ENCODE results near the gene RGS6.

RGS6 gene

GRCh38 chr14:71952381-71953363, 20.4 kb downstream of the RGS6 start:
- Histone ChIP-seq H3K36me3 (ENCODE audit: control insufficient read depth, low read depth, low read length) (no peaks in the 10 kb centered on the region), H3K27ac (ENCODE audit: low read length) (no peak overlapping the region), H3K9ac (ENCODE audit: low read length) (no peak overlapping the region), H3K9me3 (ENCODE audit: control insufficient read depth, low read depth, low read length) (no peaks in the 10 kb centered on the region), H3K27me3 (ENCODE audit: control insufficient read depth, insufficient read depth, low read length) (no peaks in the 10 kb centered on the region), H3K4me3 (ENCODE audit: low read length) (no peak overlapping the region), H3K4me1 (ENCODE audit: control insufficient read depth, low read depth, low read length) (no peaks in the 10 kb centered on the region)

- Histone ChIP-seq H3K9me3 (ENCODE audit: control insufficient read depth, low read depth, low read length) (no peaks in the 10 kb centered on the region), H3K36me3 (ENCODE audit: control insufficient read depth, low read depth, low read length) (no peaks in the 10 kb centered on the region), H3K27ac (ENCODE audit: low read length) (no peak overlapping the region), H3K4me3 (ENCODE audit: low read length) (no peak overlapping the region), H3K9ac (ENCODE audit: low read length) (no peak overlapping the region), H3K4me1 (ENCODE audit: control insufficient read depth, low read depth, low read length) (no peaks in the 10 kb centered on the region), H3K27me3 (ENCODE audit: control insufficient read depth, insufficient read depth, low read length) (no peaks in the 10 kb centered on the region)
These were observed 24.8 kb downstream of the RGS6 start for GRCh38 chr14:71956920-71957563.

- Histone ChIP-seq H3K27me3 (ENCODE audit: control insufficient read depth, insufficient read depth, low read length) (no peaks in the 10 kb centered on the region), H3K27ac (ENCODE audit: low read length) (no peak overlapping the region), H3K9ac (ENCODE audit: low read length) (no peak overlapping the region), H3K4me1 (ENCODE audit: control insufficient read depth, low read depth, low read length) (no peaks in the 10 kb centered on the region), H3K4me3 (ENCODE audit: low read length) (no peak overlapping the region), H3K36me3 (ENCODE audit: control insufficient read depth, low read depth, low read length) (no peaks in the 10 kb centered on the region), H3K9me3 (ENCODE audit: control insufficient read depth, low read depth, low read length) (no peaks in the 10 kb centered on the region)
These were observed 26.8 kb downstream of the RGS6 start for GRCh38 chr14:71959055-71959454.

GRCh38 chr14:71960494-71961353, 28.5 kb downstream of the RGS6 start:
- no peak overlapping the region for H3K4me3 ChIP-seq (ENCODE audit: low read length)
- no peaks in the 10 kb centered on the region for H3K4me1 ChIP-seq (ENCODE audit: control insufficient read depth, low read depth, low read length)
- no peaks in the 10 kb centered on the region for H3K36me3 ChIP-seq (ENCODE audit: control insufficient read depth, low read depth, low read length)
- no peaks in the 10 kb centered on the region for H3K27me3 ChIP-seq (ENCODE audit: control insufficient read depth, insufficient read depth, low read length)
- H3K9me3 ChIP-seq (ENCODE audit: control insufficient read depth, low read depth, low read length): no peaks in the 10 kb centered on the region
- no peak overlapping the region for H3K27ac ChIP-seq (ENCODE audit: low read length)
- H3K9ac ChIP-seq (ENCODE audit: low read length): no peak overlapping the region

- Histone ChIP-seq H3K4me1 (ENCODE audit: control insufficient read depth, low read depth, low read length) (no peaks in the 10 kb centered on the region), H3K4me3 (ENCODE audit: low read length) (no peak overlapping the region), H3K36me3 (ENCODE audit: control insufficient read depth, low read depth, low read length) (no peaks in the 10 kb centered on the region), H3K9ac (ENCODE audit: low read length) (no peak overlapping the region), H3K27me3 (ENCODE audit: control insufficient read depth, insufficient read depth, low read length) (no peaks in the 10 kb centered on the region), H3K27ac (ENCODE audit: low read length) (no peak overlapping the region), H3K9me3 (ENCODE audit: control insufficient read depth, low read depth, low read length) (no peaks in the 10 kb centered on the region)
These were observed 29.7 kb downstream of the RGS6 start for GRCh38 chr14:71961972-71962371.

GRCh38 chr14:71964716-71965115, 32.5 kb downstream of the RGS6 start:
- H3K9me3 ChIP-seq (ENCODE audit: control insufficient read depth, low read depth, low read length): no peaks in the 10 kb centered on the region
- no peaks in the 10 kb centered on the region for H3K4me1 ChIP-seq (ENCODE audit: control insufficient read depth, low read depth, low read length)
- H3K36me3 ChIP-seq (ENCODE audit: control insufficient read depth, low read depth, low read length): no peaks in the 10 kb centered on the region
- no peaks in the 10 kb centered on the region for H3K27me3 ChIP-seq (ENCODE audit: control insufficient read depth, insufficient read depth, low read length)
- no peak overlapping the region for H3K9ac ChIP-seq (ENCODE audit: low read length)
- no peak overlapping the region for H3K4me3 ChIP-seq (ENCODE audit: low read length)
- no peak overlapping the region for H3K27ac ChIP-seq (ENCODE audit: low read length)

GRCh38 chr14:71966528-71966927, 34.3 kb downstream of the RGS6 start:
- Histone ChIP-seq H3K27me3 (ENCODE audit: control insufficient read depth, insufficient read depth, low read length) (no peaks in the 10 kb centered on the region), H3K4me3 (ENCODE audit: low read length) (no peak overlapping the region), H3K9ac (ENCODE audit: low read length) (no peak overlapping the region), H3K36me3 (ENCODE audit: control insufficient read depth, low read depth, low read length) (no peaks in the 10 kb centered on the region), H3K9me3 (ENCODE audit: control insufficient read depth, low read depth, low read length) (no peaks in the 10 kb centered on the region), H3K4me1 (ENCODE audit: control insufficient read depth, low read depth, low read length) (no peaks in the 10 kb centered on the region), H3K27ac (ENCODE audit: low read length) (no peak overlapping the region)

- Histone ChIP-seq H3K27ac (ENCODE audit: low read length) (no peak overlapping the region), H3K36me3 (ENCODE audit: control insufficient read depth, low read depth, low read length) (no peaks in the 10 kb centered on the region), H3K27me3 (ENCODE audit: control insufficient read depth, insufficient read depth, low read length) (no peaks in the 10 kb centered on the region), H3K4me1 (ENCODE audit: control insufficient read depth, low read depth, low read length) (no peaks in the 10 kb centered on the region), H3K9ac (ENCODE audit: low read length) (no peak overlapping the region), H3K4me3 (ENCODE audit: low read length) (no peak overlapping the region), H3K9me3 (ENCODE audit: control insufficient read depth, low read depth, low read length) (no peaks in the 10 kb centered on the region)
These were observed 35.5 kb downstream of the RGS6 start for GRCh38 chr14:71967704-71968103.

GRCh38 chr14:71970272-71970671, 38.0 kb downstream of the RGS6 start:
- no peaks in the 10 kb centered on the region for H3K36me3 ChIP-seq (ENCODE audit: control insufficient read depth, low read depth, low read length)
- H3K4me3 ChIP-seq (ENCODE audit: low read length): no peak overlapping the region
- no peak overlapping the region for H3K27ac ChIP-seq (ENCODE audit: low read length)
- no peaks in the 10 kb centered on the region for H3K27me3 ChIP-seq (ENCODE audit: control insufficient read depth, insufficient read depth, low read length)
- H3K4me1 ChIP-seq (ENCODE audit: control insufficient read depth, low read depth, low read length): no peaks in the 10 kb centered on the region
- H3K9me3 ChIP-seq (ENCODE audit: control insufficient read depth, low read depth, low read length): no peaks in the 10 kb centered on the region
- no peak overlapping the region for H3K9ac ChIP-seq (ENCODE audit: low read length)

- no peaks in the 10 kb centered on the region for H3K9me3 ChIP-seq (ENCODE audit: control insufficient read depth, low read depth, low read length)
- H3K4me3 ChIP-seq (ENCODE audit: low read length): no peak overlapping the region
- H3K9ac ChIP-seq (ENCODE audit: low read length): no peak overlapping the region
- H3K27me3 ChIP-seq (ENCODE audit: control insufficient read depth, insufficient read depth, low read length): peaks cover 10% of the 10 kb centered on the region
- peaks cover 3% of the 10 kb centered on the region for H3K4me1 ChIP-seq (ENCODE audit: control insufficient read depth, low read depth, low read length)
- no peak overlapping the region for H3K27ac ChIP-seq (ENCODE audit: low read length)
- no peaks in the 10 kb centered on the region for H3K36me3 ChIP-seq (ENCODE audit: control insufficient read depth, low read depth, low read length)
These were observed 53.4 kb downstream of the RGS6 start for GRCh38 chr14:71985538-71986189.

- Histone ChIP-seq H3K27ac (ENCODE audit: low read length) (no peak overlapping the region), H3K9me3 (ENCODE audit: control insufficient read depth, low read depth, low read length) (no peaks in the 10 kb centered on the region), H3K27me3 (ENCODE audit: control insufficient read depth, insufficient read depth, low read length) (no peaks in the 10 kb centered on the region), H3K4me1 (ENCODE audit: control insufficient read depth, low read depth, low read length) (no peaks in the 10 kb centered on the region), H3K4me3 (ENCODE audit: low read length) (no peak overlapping the region), H3K36me3 (ENCODE audit: control insufficient read depth, low read depth, low read length) (no peaks in the 10 kb centered on the region), H3K9ac (ENCODE audit: low read length) (no peak overlapping the region)
These were observed 56.2 kb downstream of the RGS6 start for GRCh38 chr14:71988476-71988875.
